Endothelial cell (in vitro differentiated cells): ENCODE measurements around the gene IL1RAPL2. TPM values are rescaled to one million over a fixed set of nuclear protein-coding genes. Genes with fewer than 3 reads are reported as not detected.

Source experiments
- DNase-seq: peaks from one replicate; pipeline ENCODE4 v3.0.0; 2021; ENCODE audit warnings: low spot score
- H3K27ac Mint-ChIP-seq: one replicate; pipeline ENCODE4 v1.8.0; 2021; ENCODE audit warnings: mixed read lengths, inconsistent platforms; ENCODE audit not compliant: unreplicated experiment
- H3K27me3 Mint-ChIP-seq: one replicate; pipeline ENCODE4 v1.8.0; 2021; ENCODE audit warnings: mild to moderate bottlenecking, moderate library complexity, mixed read lengths, inconsistent platforms; ENCODE audit not compliant: unreplicated experiment
- H3K36me3 Mint-ChIP-seq: one replicate; pipeline ENCODE4 v1.8.0; 2021; ENCODE audit warnings: mild to moderate bottlenecking, low read depth, mixed read lengths, inconsistent platforms; ENCODE audit not compliant: unreplicated experiment
- H3K4me1 Mint-ChIP-seq: one replicate; pipeline ENCODE4 v1.8.0; 2021; ENCODE audit warnings: mild to moderate bottlenecking, mixed read lengths, inconsistent platforms; ENCODE audit not compliant: unreplicated experiment
- H3K4me3 Mint-ChIP-seq: one replicate; pipeline ENCODE4 v1.8.0; 2021; ENCODE audit warnings: mild to moderate bottlenecking, mixed read lengths, inconsistent platforms; ENCODE audit not compliant: unreplicated experiment
- H3K9me3 Mint-ChIP-seq: one replicate; pipeline ENCODE4 v1.8.0; 2021; ENCODE audit warnings: mixed read lengths, inconsistent platforms; ENCODE audit not compliant: unreplicated experiment
- CTCF ChIP-seq: fragments of 200-600 bp; sonication (generic); IDR thresholded peaks from one replicate; pipeline ENCODE4 v1.5.0; 2021; ENCODE audit warnings: antibody characterized with exemption; ENCODE audit not compliant: unreplicated experiment
- total RNA-seq: library from RNA; stranded (reverse); fragmentation: NEBNext Ultra II Directional; extraction: Animal tissue kit (Norgen Biotek cat#: 25700); gene quantifications from one replicate; pipeline ENCODE4 v1.2.1, GENCODE V29; 2021; ENCODE audit not compliant: unreplicated experiment

IL1RAPL2 gene
- total RNA-seq, 1 donor from 2014 or later = 0.51 TPM

- H3K36me3 Mint-ChIP-seq = no peaks in the 10 kb centered on the region
- H3K9me3 Mint-ChIP-seq = no peaks in the 10 kb centered on the region
- TF ChIP-seq CTCF = no peak
- no peak overlapping the region for H3K4me3 Mint-ChIP-seq
- no peak overlapping the region for H3K27ac Mint-ChIP-seq
- no peaks in the 10 kb centered on the region for H3K27me3 Mint-ChIP-seq
- no peak for DNase-seq
- no peaks in the 10 kb centered on the region for H3K4me1 Mint-ChIP-seq
Measured at GRCh38 chrX:105134273-105134672, 568.3 kb downstream of the IL1RAPL2 start.

GRCh38 chrX:105136786-105137185 lies 570.8 kb downstream of the IL1RAPL2 start:
- H3K4me1 Mint-ChIP-seq = no peaks in the 10 kb centered on the region
- no peak for TF ChIP-seq CTCF
- H3K36me3 Mint-ChIP-seq = no peaks in the 10 kb centered on the region
- no peak overlapping the region for H3K27ac Mint-ChIP-seq
- H3K27me3 Mint-ChIP-seq = no peaks in the 10 kb centered on the region
- no peaks in the 10 kb centered on the region for H3K9me3 Mint-ChIP-seq
- DNase-seq = no peak
- no peak overlapping the region for H3K4me3 Mint-ChIP-seq

GRCh38 chrX:105150036-105150435 lies 584.0 kb downstream of the IL1RAPL2 start:
- no peaks in the 10 kb centered on the region for H3K9me3 Mint-ChIP-seq
- H3K27ac Mint-ChIP-seq = no peak overlapping the region
- H3K36me3 Mint-ChIP-seq = no peaks in the 10 kb centered on the region
- no peak for TF ChIP-seq CTCF
- H3K27me3 Mint-ChIP-seq = no peaks in the 10 kb centered on the region
- H3K4me3 Mint-ChIP-seq = no peak overlapping the region
- DNase-seq = no peak
- no peaks in the 10 kb centered on the region for H3K4me1 Mint-ChIP-seq

- Mint-ChIP-seq H3K4me1 (no peaks in the 10 kb centered on the region), H3K4me3 (no peak overlapping the region), H3K36me3 (no peaks in the 10 kb centered on the region), H3K27ac (no peak overlapping the region), H3K27me3 (no peaks in the 10 kb centered on the region), H3K9me3 (no peaks in the 10 kb centered on the region)
- no peak for DNase-seq
- no peak for TF ChIP-seq CTCF
Measured at GRCh38 chrX:105150557-105150956, 584.6 kb downstream of the IL1RAPL2 start.

GRCh38 chrX:105167233-105167632 lies 601.2 kb downstream of the IL1RAPL2 start:
- DNase-seq = no peak
- Mint-ChIP-seq H3K27ac (no peak overlapping the region), H3K4me1 (no peaks in the 10 kb centered on the region), H3K27me3 (no peaks in the 10 kb centered on the region), H3K9me3 (no peaks in the 10 kb centered on the region), H3K4me3 (no peak overlapping the region), H3K36me3 (no peaks in the 10 kb centered on the region)
- TF ChIP-seq CTCF = no peak
